ENCODE data around the gene ISG20L2. TPM values are rescaled to one million over a fixed set of nuclear protein-coding genes. Genes with fewer than 3 reads are reported as not detected.

ISG20L2 gene
- total and polyA plus RNA-seq, 2 donors (not counting 1 experiment from before 2014, with no cell fraction given): 5.8 to 23.6 TPM

DNA sequence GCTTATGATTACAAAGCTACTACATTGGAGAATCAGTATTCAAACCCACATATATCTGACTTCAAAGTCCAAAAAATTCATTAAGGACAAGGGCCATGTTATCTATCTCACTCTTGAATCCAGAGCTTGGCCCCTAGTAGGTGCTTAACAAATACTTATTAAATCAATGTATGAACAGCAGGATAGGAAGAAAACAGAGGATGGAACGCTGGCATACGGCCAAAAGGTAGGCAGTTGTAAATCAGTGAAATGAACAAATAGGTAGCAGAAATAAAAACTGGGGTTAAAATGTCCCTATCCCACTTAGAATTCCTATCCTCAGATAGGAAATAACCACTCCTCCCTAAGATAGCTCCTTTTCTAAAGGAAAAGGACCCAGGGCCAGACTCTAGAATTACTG lies 10.3 kb upstream of the ISG20L2 start:
- H3K4me3 ChIP-seq (replicated peaks in 1 of 4; ENCODE audit: control extremely low read depth in 1 of 4, insufficient read depth in 1 of 4, low read depth in 3 of 4, low read length in 4 of 4): no peak overlapping the region
- no peaks in the 10 kb centered on the region for H4K20me1 ChIP-seq (ENCODE audit: control insufficient read depth, extremely low read depth, insufficient read depth, low read length)
- peaks cover 21% of the 10 kb centered on the region for H3K36me3 ChIP-seq (ENCODE audit: control insufficient read depth, insufficient read depth, low read length)
- no peak for DNase-seq (ENCODE audit: low read depth in 2 of 2)
- H3K4me2 ChIP-seq (ENCODE audit: extremely low read depth, insufficient read depth, low read length): no peak overlapping the region
- peaks cover 4% of the 10 kb centered on the region for H3K4me1 ChIP-seq (ENCODE audit: control insufficient read depth, extremely low read depth, insufficient read depth, low read length)
- H3K9ac ChIP-seq (ENCODE audit: insufficient read depth, low read length): no peak overlapping the region
- H3K79me2 ChIP-seq (ENCODE audit: control insufficient read depth, insufficient read depth, low read length): peaks cover 18% of the 10 kb centered on the region
- H3K27ac ChIP-seq (ENCODE audit: insufficient read depth, low read length): no peak overlapping the region
- TF ChIP-seq EZH2 (IDR thresholded peaks at IDR 0.05; ENCODE audit: low read length, missing control alignments) (no peak), CTCF (conservative IDR thresholded peaks at IDR 0.05 in 1 of 2, IDR thresholded peaks at IDR 0.05 in 1 of 2; ENCODE audit: low read depth in 1 of 2, low read length in 2 of 2) (no peak)
- no peak overlapping the region for H2AFZ ChIP-seq (ENCODE audit: low read length)
- no peaks in the 10 kb centered on the region for H3K27me3 ChIP-seq (ENCODE audit: control insufficient read depth, insufficient read depth, low read length)
- H3K9me3 ChIP-seq (ENCODE audit: control insufficient read depth, insufficient read depth, low read depth, low read length): no peaks in the 10 kb centered on the region

- H3K36me3 ChIP-seq (ENCODE audit: control insufficient read depth, insufficient read depth, low read length): peaks cover 19% of the 10 kb centered on the region
- TF ChIP-seq CTCF (conservative IDR thresholded peaks at IDR 0.05 in 1 of 2, IDR thresholded peaks at IDR 0.05 in 1 of 2; ENCODE audit: low read depth in 1 of 2, low read length in 2 of 2) (no peak), EZH2 (IDR thresholded peaks at IDR 0.05; ENCODE audit: low read length, missing control alignments) (no peak)
These were observed 9.8 kb upstream of the ISG20L2 start for GRCh38 chr1:156738407-156738806.

GRCh38 chr1:156733989-156734584 lies 5.5 kb upstream of the ISG20L2 start:
- no peak overlapping the region for H3K9ac ChIP-seq (ENCODE audit: insufficient read depth, low read length)
- no peak for DNase-seq (ENCODE audit: low read depth in 2 of 2)
- no peak overlapping the region for H3K4me3 ChIP-seq (replicated peaks in 1 of 4; ENCODE audit: control extremely low read depth in 1 of 4, insufficient read depth in 1 of 4, low read depth in 3 of 4, low read length in 4 of 4)
- peaks cover 10% of the 10 kb centered on the region for H3K36me3 ChIP-seq (ENCODE audit: control insufficient read depth, insufficient read depth, low read length)
- H4K20me1 ChIP-seq (ENCODE audit: control insufficient read depth, extremely low read depth, insufficient read depth, low read length): no peaks in the 10 kb centered on the region
- no peaks in the 10 kb centered on the region for H3K9me3 ChIP-seq (ENCODE audit: control insufficient read depth, insufficient read depth, low read depth, low read length)
- peaks cover 4% of the 10 kb centered on the region for H3K79me2 ChIP-seq (ENCODE audit: control insufficient read depth, insufficient read depth, low read length)
- no peak overlapping the region for H3K27ac ChIP-seq (ENCODE audit: insufficient read depth, low read length)
- peaks cover 2% of the 10 kb centered on the region for H3K4me1 ChIP-seq (ENCODE audit: control insufficient read depth, extremely low read depth, insufficient read depth, low read length)
- no peak overlapping the region for H3K4me2 ChIP-seq (ENCODE audit: extremely low read depth, insufficient read depth, low read length)
- H2AFZ ChIP-seq (ENCODE audit: low read length): no peak overlapping the region
- H3K27me3 ChIP-seq (ENCODE audit: control insufficient read depth, insufficient read depth, low read length): no peaks in the 10 kb centered on the region
- TF ChIP-seq CTCF (conservative IDR thresholded peaks at IDR 0.05 in 1 of 2, IDR thresholded peaks at IDR 0.05 in 1 of 2; ENCODE audit: low read depth in 1 of 2, low read length in 2 of 2) (no peak), EZH2 (IDR thresholded peaks at IDR 0.05; ENCODE audit: low read length, missing control alignments) (no peak)

More at GRCh38 chr1:156738407-156738806, 9.8 kb upstream of the ISG20L2 start:
- Histone ChIP-seq H3K4me2 (ENCODE audit: extremely low read depth, insufficient read depth, low read length) (no peak overlapping the region), H4K20me1 (ENCODE audit: control insufficient read depth, extremely low read depth, insufficient read depth, low read length) (no peaks in the 10 kb centered on the region), H3K4me3 (replicated peaks in 1 of 4; ENCODE audit: control extremely low read depth in 1 of 4, insufficient read depth in 1 of 4, low read depth in 3 of 4, low read length in 4 of 4) (no peak overlapping the region), H3K9ac (ENCODE audit: insufficient read depth, low read length) (no peak overlapping the region), H3K9me3 (ENCODE audit: control insufficient read depth, insufficient read depth, low read depth, low read length) (no peaks in the 10 kb centered on the region), H3K27ac (ENCODE audit: insufficient read depth, low read length) (no peak overlapping the region), H2AFZ (ENCODE audit: low read length) (no peak overlapping the region), H3K79me2 (ENCODE audit: control insufficient read depth, insufficient read depth, low read length) (peaks cover 14% of the 10 kb centered on the region), H3K27me3 (ENCODE audit: control insufficient read depth, insufficient read depth, low read length) (no peaks in the 10 kb centered on the region), H3K4me1 (ENCODE audit: control insufficient read depth, extremely low read depth, insufficient read depth, low read length) (peaks cover 4% of the 10 kb centered on the region)
- DNase-seq (ENCODE audit: low read depth in 2 of 2): no peak

Data from fibroblast of lung (primary cell).